GM10266 (cell line): ENCODE measurements around the gene ADGRG7.
"Not testable (repeated sequence)": the region's sequence is repeated elsewhere in the genome, so short reads cannot be mapped to it uniquely, and the experiment has no call there.

ENCODE experiments used
- DNase-seq: peaks from one replicate; pipeline ENCODE4 v3.0.0; 2012; ENCODE audit errors: extremely low spot score
- CTCF ChIP-seq: IDR thresholded peaks from 2 replicates; pipeline ENCODE4 v1.5.1; 2012; ENCODE audit warnings: mild to moderate bottlenecking, low read depth; ENCODE audit not compliant: control insufficient read depth, insufficient read depth; ENCODE audit errors: missing control alignments

ADGRG7 gene

GRCh38 chr3:100647171-100647570 is 37.8 kb downstream of the ADGRG7 start:
- DNase-seq, result no peak

DNA sequence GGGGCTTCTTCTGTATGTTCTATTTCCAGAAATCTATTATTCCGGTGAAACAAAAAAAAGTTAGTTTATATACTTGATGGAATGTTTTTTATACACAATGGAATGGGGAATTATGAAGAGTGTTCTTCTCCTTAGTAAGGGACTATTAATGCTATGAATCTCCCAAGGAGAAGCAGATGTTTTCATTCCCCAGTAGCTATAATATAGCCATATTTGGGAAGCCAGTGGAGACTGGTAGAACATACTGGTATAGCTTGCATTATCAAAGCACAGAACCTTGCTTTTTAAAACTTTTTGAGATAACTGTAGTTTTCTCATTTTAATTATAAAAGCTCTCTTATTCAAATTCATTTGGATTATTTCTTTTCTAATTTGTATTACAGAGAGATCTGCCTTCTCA is 38.3 kb downstream of the ADGRG7 start:
- no peak for DNase-seq
- TF ChIP-seq CTCF, result no peak

More at GRCh38 chr3:100647171-100647570, 37.8 kb downstream of the ADGRG7 start:
- no peak for TF ChIP-seq CTCF

GRCh38 chr3:100650651-100651619 is 41.5 kb downstream of the ADGRG7 start:
- peak; percentile 30 for TF ChIP-seq CTCF
- peak; percentile 47 for DNase-seq

GRCh38 chr3:100653604-100654294 is 44.3 kb downstream of the ADGRG7 start:
- TF ChIP-seq CTCF, result no peak
- no peak for DNase-seq

DNA sequence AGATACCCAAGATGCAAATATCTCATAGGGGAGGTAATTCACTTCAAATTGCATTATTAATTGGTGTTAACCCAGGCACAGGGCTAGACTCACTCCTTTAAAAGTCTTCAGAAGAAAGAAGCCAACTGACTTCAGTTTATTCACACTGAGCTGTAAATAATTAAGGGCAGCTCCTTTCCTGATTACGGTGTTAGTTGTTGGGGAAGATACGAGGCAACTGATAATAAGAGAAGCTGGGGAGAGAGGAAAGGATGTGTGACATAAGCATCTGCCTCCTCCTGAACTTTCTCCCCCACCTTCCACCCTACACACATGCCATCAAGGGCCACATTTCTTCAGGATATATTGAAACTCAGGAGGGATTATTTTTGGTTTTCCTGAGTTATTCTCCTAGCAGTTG is 47.5 kb downstream of the ADGRG7 start:
- DNase-seq, result no peak
- TF ChIP-seq CTCF, result no peak

DNA sequence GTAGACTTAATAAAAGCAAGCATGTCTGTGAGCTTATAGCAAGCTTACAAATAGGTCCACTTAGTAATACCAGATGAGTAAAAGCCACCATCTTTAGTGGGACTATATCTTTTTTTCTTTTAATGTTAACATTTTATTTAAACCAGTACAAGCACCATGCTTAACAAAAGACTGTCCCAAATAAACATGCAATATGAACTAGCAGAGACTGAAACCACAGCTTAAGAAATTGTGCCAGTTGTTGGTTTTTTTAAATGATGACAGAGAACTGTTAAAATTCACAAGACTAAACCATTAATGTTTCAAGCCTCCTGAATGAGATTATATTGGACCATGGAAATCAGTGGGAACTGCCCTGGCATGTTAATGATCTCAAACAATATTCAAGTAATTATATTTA is 51.9 kb downstream of the ADGRG7 start:
- DNase-seq, result not testable (repeated sequence)

DNA sequence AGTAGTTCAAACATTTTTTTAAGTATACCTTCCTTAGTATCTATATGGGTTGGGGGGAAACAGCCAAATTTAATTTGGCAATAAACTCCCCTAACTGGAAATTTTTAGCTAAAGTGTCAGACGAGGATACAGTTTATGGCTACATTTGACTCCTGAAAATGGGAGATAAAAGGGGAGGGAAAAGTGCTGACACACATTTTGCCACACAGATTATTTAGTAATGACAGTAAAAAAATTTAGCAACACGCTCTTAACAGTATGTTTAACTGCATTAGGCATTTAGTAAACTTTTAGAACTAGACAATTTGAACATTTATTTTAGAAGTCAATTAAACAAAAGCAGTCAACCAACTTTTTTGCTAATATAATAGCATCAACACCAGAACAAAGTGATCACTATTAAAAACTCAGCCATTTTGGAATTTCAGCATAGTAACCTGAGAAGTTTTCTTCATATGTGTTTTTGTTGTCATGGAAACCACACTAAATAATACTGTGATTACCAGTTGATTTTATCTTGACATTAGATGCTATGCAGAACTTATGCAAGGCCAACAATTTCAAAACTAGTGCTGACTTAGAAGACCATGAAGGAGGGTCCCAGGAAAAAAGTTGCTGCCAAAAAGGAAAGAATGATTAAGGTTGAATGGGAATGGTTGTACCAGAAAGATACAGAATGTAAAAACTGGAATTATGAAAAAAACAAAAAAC is 52.9 kb downstream of the ADGRG7 start:
- TF ChIP-seq CTCF, result no peak
- no peak for DNase-seq
